B cell (primary cell): ENCODE measurements around the gene RRBP1. TPM values are rescaled to one million over a fixed set of nuclear protein-coding genes. Genes with fewer than 3 reads are reported as not detected.

Source experiments
- ATAC-seq: fragments of 200-7000 bp; cut with Tn5 transposase; one replicate; pipeline ENCODE4 v1.10.0; 2021; ENCODE audit warnings: low read depth, mild to moderate bottlenecking, moderate number of reproducible peaks, moderate library complexity
- CTCF ChIA-PET: fragments of 350-600 bp; sonication (Branson Sonifier 250); formaldehyde crosslinking; loops from one replicate; lab custom pipeline; 2021; ENCODE audit warnings: antibody characterized with exemption, inconsistent platforms; lab: Charles Lee
- POLR2A ChIA-PET: fragments of 350-600 bp; sonication (Branson Sonifier 250); formaldehyde crosslinking; loops from one replicate; lab custom pipeline; 2021; ENCODE audit warnings: antibody characterized with exemption; lab: Charles Lee
- DNase-seq: peaks from one replicate; pipeline ENCODE4 v3.0.0; 2013
- H2AFZ ChIP-seq: 2 replicates; pipeline ENCODE4 v1.6.1; 2012; ENCODE audit warnings: mild to moderate bottlenecking, low read depth, low read length; ENCODE audit not compliant: insufficient read depth, poor library complexity, severe bottlenecking
- H3K27ac ChIP-seq, 2 donors: 1 replicate in 1 of 2; 2 replicates in 1 of 2; pipeline ENCODE4 v1.5.1; 2012 to 2013; ENCODE audit warnings: low read length in 2 of 2, mild to moderate bottlenecking in 2 of 2, moderate library complexity in 1 of 2
- H3K27me3 ChIP-seq, 4 experiments: fragments of 200-600 bp in 1 of 4; sonication (generic) in 1 of 4; replicated peaks in 1 of 4; 1 replicate in 2 of 4; 2 replicates in 2 of 4; pipeline versions ENCODE4 v1.6.1 to v1.7.0; 2013 to 2016; ENCODE audit warnings: low read length in 3 of 4, mild to moderate bottlenecking in 2 of 4, mixed read lengths in 1 of 4, moderate library complexity in 1 of 4; ENCODE audit not compliant: insufficient read depth in 4 of 4, control insufficient read depth in 3 of 4; ENCODE audit errors: control extremely low read depth in 1 of 4
- H3K36me3 ChIP-seq, 2 experiments: replicated peaks in 1 of 2; 1 replicate in 1 of 2; 2 replicates in 1 of 2; pipeline versions ENCODE4 v1.6.1 to v1.7.1; 2013; ENCODE audit warnings: low read length in 1 of 2; ENCODE audit not compliant: insufficient read depth in 2 of 2, control insufficient read depth in 1 of 2; ENCODE audit errors: control extremely low read depth in 1 of 2, extremely low read depth in 1 of 2
- H3K4me1 ChIP-seq, 2 donors: fragments of 200-600 bp in 1 of 2; sonication (generic) in 1 of 2; 1 replicate in 1 of 2; 2 replicates in 1 of 2; pipeline versions ENCODE4 v1.5.1 to v1.6.1; 2013 to 2017; ENCODE audit warnings: low read length in 2 of 2; ENCODE audit not compliant: control insufficient read depth in 2 of 2, insufficient read depth in 2 of 2
- H3K4me2 ChIP-seq: replicated peaks from 2 replicates; pipeline ENCODE3; 2012; ENCODE audit warnings: mild to moderate bottlenecking, low read depth, low read length; ENCODE audit not compliant: poor library complexity, severe bottlenecking
- H3K4me3 ChIP-seq, 5 experiments: fragments of 200-600 bp in 1 of 5; sonication (generic) in 1 of 5; 1 replicate in 3 of 5; 2 replicates in 2 of 5; pipeline versions ENCODE4 v1.5.1 to v1.7.0; 2011 to 2016; ENCODE audit warnings: low read length in 4 of 5, mild to moderate bottlenecking in 4 of 5, low read depth in 2 of 5, control low read depth in 1 of 5, moderate library complexity in 1 of 5; ENCODE audit not compliant: insufficient read depth in 1 of 5; ENCODE audit errors: control extremely low read depth in 1 of 5, extremely low read depth in 1 of 5
- H3K79me2 ChIP-seq: fragments of 200-600 bp; sonication (generic); one replicate; pipeline ENCODE4 v1.6.0; 2016; ENCODE audit warnings: low read length; ENCODE audit not compliant: control insufficient read depth, insufficient read depth
- H3K9ac ChIP-seq: fragments of 200-600 bp; sonication (generic); 2 replicates; pipeline ENCODE4 v1.6.1; 2017; ENCODE audit warnings: mild to moderate bottlenecking, low read length, moderate library complexity
- H3K9me3 ChIP-seq, 3 donors: one replicate each; pipeline versions ENCODE4 v1.6.1 to v1.7.1; 2013; ENCODE audit warnings: low read length in 2 of 3; ENCODE audit not compliant: control insufficient read depth in 2 of 3, insufficient read depth in 1 of 3; ENCODE audit errors: control extremely low read depth in 1 of 3
- H4K20me1 ChIP-seq: 2 replicates; pipeline ENCODE4 v1.6.0; 2012; ENCODE audit warnings: mild to moderate bottlenecking, low read length; ENCODE audit not compliant: insufficient read depth, control insufficient read depth, poor library complexity, severe bottlenecking
- H3K27ac Mint-ChIP-seq: one replicate; pipeline ENCODE4 v1.8.0; 2021; ENCODE audit warnings: mixed read lengths
- H3K27me3 Mint-ChIP-seq: one replicate; pipeline ENCODE4 v1.8.0; 2021; ENCODE audit warnings: mixed read lengths
- H3K4me1 Mint-ChIP-seq: one replicate; pipeline ENCODE4 v1.8.0; 2021; ENCODE audit warnings: mixed read lengths
- H3K4me3 Mint-ChIP-seq: one replicate; pipeline ENCODE4 v1.8.0; 2021; ENCODE audit warnings: mixed read lengths
- H3K9me3 Mint-ChIP-seq: one replicate; pipeline ENCODE4 v1.8.0; 2022; ENCODE audit warnings: mixed read lengths; ENCODE audit not compliant: insufficient read depth
- EZH2 ChIP-seq: IDR thresholded peaks from 2 replicates; pipeline ENCODE4 v1.6.1; 2012; ENCODE audit warnings: borderline replicate concordance, low read depth, mild to moderate bottlenecking, moderate library complexity, low read length; ENCODE audit not compliant: insufficient read depth, poor library complexity, severe bottlenecking
- WGBS: methylation state at CpG from one replicate; pipeline ENCODE4 v1.1.5; 2013; ENCODE audit warnings: missing lambda C conversion rate; ENCODE audit not compliant: insufficient coverage; 5-methylcytosine and 5-hydroxymethylcytosine counted together
- intact Hi-C: fragments of 100-400 bp; cut with micrococcal nuclease; formaldehyde crosslinking; loops from one replicate; pipeline ENCODE4 v1.10.0; 2022
- polyA plus RNA-seq: library from polyadenylated mRNA; depleted of rRNA; stranded (reverse); fragments of >200 nt; gene quantifications from 2 replicates; pipeline ENCODE4 v1.2.3, GENCODE V29; 2012
- total RNA-seq, 2 donors: library from RNA; stranded (reverse); fragments of 120-200 nt in 1 of 2; gene quantifications; 1 replicate in 1 of 2; 2 replicates in 1 of 2; pipeline versions ENCODE4 v1.2.3 to v1.2.4, GENCODE V29; 2013 to 2022
- TF ChIP-seq, protein P1 (sequence below): fragments of 200-600 bp; IDR thresholded peaks from one replicate; pipeline ENCODE4 v1.8.0; 2022; ENCODE audit warnings: antibody characterized with exemption, mild to moderate bottlenecking

Gene RRBP1
- total and polyA plus RNA-seq, 2 donors (not counting 1 experiment from before 2014, with no cell fraction given): 10.9 to 27.5 TPM

DNA sequence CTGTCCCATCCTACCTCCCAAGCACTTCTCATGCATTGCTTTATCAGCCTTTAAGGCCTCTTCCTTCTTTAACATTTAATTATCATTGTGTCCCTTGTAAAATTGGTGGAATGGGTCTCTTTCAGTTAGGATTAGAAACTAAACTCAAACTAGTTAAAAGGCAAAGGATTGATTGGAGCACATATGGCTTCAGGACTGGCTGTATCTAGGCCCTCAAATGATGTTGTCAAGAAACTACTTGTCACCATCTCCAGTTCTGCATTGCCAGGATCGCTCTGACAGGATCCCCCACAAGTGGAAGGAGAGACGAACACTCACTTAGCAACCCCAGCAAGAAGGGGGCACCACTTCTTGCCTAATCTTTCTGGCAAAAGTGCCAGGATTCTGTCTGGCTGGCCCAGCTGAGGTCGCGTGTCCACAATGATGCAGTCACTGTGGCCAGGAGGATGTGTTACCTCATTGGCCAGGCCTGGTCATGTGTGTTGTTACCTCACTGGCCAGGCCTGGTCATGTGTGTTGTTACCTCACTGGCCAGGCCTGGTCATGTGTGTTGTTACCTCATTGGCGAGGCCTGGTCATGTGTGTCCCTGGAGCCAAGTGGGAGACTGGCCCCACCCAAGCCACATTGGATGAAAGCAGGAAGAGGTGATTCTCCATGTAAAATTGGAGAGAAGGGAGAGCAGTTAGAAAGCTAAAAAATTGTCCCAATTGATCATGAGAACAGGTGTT lies 22.7 kb upstream of the RRBP1 start:
- H3K27ac Mint-ChIP-seq: no peak overlapping the region
- 99% methylated on average over 5 of the region's 5 CpGs for WGBS
- Histone ChIP-seq H3K27ac (no peak overlapping the region), H3K9ac (no peak overlapping the region), H3K36me3 (no peaks in the 10 kb centered on the region), H3K4me3 (no peak overlapping the region), H3K27me3 (no peaks in the 10 kb centered on the region), H3K9me3 (peaks cover 0 to 4% (median 0%) of the 10 kb centered on the region in 3 donors), H2AFZ (no peak overlapping the region), H3K4me1 (no peaks in the 10 kb centered on the region), H4K20me1 (no peaks in the 10 kb centered on the region), H3K79me2 (no peaks in the 10 kb centered on the region), H3K4me2 (no peak overlapping the region)
- no peaks in the 10 kb centered on the region for H3K27me3 Mint-ChIP-seq
- no peak overlapping the region for H3K4me3 Mint-ChIP-seq
- ChIA-PET CTCF (no interaction called here), POLR2A (no interaction called here)
- H3K4me1 Mint-ChIP-seq: no peaks in the 10 kb centered on the region
- intact Hi-C loops: no loop called here
- no peaks in the 10 kb centered on the region for H3K9me3 Mint-ChIP-seq
- DNase-seq (no peak), ATAC-seq (no peak)
- TF ChIP-seq, protein P1, sequence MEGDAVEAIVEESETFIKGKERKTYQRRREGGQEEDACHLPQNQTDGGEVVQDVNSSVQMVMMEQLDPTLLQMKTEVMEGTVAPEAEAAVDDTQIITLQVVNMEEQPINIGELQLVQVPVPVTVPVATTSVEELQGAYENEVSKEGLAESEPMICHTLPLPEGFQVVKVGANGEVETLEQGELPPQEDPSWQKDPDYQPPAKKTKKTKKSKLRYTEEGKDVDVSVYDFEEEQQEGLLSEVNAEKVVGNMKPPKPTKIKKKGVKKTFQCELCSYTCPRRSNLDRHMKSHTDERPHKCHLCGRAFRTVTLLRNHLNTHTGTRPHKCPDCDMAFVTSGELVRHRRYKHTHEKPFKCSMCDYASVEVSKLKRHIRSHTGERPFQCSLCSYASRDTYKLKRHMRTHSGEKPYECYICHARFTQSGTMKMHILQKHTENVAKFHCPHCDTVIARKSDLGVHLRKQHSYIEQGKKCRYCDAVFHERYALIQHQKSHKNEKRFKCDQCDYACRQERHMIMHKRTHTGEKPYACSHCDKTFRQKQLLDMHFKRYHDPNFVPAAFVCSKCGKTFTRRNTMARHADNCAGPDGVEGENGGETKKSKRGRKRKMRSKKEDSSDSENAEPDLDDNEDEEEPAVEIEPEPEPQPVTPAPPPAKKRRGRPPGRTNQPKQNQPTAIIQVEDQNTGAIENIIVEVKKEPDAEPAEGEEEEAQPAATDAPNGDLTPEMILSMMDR: no peak
- TF ChIP-seq EZH2: no peak

DNA sequence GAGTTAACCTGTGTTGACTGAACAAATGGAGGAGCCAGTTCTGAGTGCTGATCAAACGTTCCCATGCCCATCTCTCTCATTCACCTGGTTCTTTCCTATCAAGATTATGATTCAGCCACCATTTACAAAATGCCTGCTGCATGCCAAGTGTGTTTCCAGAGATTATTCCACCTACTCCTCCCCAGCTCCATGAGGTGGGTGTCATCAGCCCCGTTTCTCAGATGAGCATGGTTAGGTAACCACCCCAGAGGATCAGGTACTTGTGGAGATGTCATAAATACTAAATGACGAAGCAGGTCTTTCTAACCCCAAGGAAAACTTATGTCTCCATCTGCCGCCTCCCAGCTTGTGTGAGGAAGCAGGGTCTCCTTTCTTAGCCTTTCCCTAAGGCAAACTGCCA lies 19.8 kb upstream of the RRBP1 start:
- TF ChIP-seq, protein P1: no peak
- TF ChIP-seq EZH2: no peak
- intact Hi-C loops: no loop called here
- ATAC-seq: no peak

More for the DNA sequence above, 19.8 kb upstream of the RRBP1 start:
- H3K9ac ChIP-seq: no peak overlapping the region
- H2AFZ ChIP-seq: no peak overlapping the region
- no peak for DNase-seq
- peaks cover 0 to 4% (median 0%) of the 10 kb centered on the region in 3 donors for H3K9me3 ChIP-seq
- no peaks in the 10 kb centered on the region for H3K36me3 ChIP-seq
- no peak overlapping the region for H3K4me3 Mint-ChIP-seq
- H3K27ac Mint-ChIP-seq: no peak overlapping the region
- ChIA-PET CTCF (no interaction called here), POLR2A (no interaction called here)
- H3K79me2 ChIP-seq: no peaks in the 10 kb centered on the region
- 82% methylated on average over 2 of the region's 4 CpGs for WGBS
- peaks cover 4% of the 10 kb centered on the region for H3K27me3 Mint-ChIP-seq
- no peaks in the 10 kb centered on the region for H4K20me1 ChIP-seq
- no peak overlapping the region for H3K4me2 ChIP-seq
- H3K4me3 ChIP-seq: no peak overlapping the region
- no peaks in the 10 kb centered on the region for H3K27me3 ChIP-seq
- H3K27ac ChIP-seq: no peak overlapping the region
- no peaks in the 10 kb centered on the region for H3K4me1 Mint-ChIP-seq
- no peaks in the 10 kb centered on the region for H3K9me3 Mint-ChIP-seq
- no peaks in the 10 kb centered on the region for H3K4me1 ChIP-seq
